ENCODE measurements around the gene FBXW7.

DNA sequence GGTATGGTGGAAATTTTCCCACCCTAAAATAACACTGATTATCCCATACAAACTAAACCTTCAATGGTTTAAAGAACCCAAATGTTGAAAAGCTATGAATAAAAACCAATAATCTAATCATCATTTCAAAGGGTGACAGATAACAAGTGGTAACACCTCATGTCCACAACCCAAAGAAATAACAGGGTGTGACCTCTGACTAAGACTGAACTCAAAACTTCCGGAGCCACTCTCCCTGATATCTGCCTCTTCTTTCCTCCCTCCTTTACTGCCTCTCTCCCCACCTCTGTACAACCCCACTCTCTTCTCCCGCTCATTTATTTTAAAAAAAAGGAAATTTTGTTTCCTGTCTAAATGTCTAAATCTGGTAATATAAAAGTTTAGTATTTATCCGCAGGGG, 11.5 kb downstream of the FBXW7 start:
- TF ChIP-seq, protein P1, sequence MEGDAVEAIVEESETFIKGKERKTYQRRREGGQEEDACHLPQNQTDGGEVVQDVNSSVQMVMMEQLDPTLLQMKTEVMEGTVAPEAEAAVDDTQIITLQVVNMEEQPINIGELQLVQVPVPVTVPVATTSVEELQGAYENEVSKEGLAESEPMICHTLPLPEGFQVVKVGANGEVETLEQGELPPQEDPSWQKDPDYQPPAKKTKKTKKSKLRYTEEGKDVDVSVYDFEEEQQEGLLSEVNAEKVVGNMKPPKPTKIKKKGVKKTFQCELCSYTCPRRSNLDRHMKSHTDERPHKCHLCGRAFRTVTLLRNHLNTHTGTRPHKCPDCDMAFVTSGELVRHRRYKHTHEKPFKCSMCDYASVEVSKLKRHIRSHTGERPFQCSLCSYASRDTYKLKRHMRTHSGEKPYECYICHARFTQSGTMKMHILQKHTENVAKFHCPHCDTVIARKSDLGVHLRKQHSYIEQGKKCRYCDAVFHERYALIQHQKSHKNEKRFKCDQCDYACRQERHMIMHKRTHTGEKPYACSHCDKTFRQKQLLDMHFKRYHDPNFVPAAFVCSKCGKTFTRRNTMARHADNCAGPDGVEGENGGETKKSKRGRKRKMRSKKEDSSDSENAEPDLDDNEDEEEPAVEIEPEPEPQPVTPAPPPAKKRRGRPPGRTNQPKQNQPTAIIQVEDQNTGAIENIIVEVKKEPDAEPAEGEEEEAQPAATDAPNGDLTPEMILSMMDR (IDR thresholded peaks at IDR 0.05): no peak
- no peak for TF ChIP-seq POLR2A (IDR thresholded peaks at IDR 0.05)

Data from lower leg skin (tissue), 3 donors.